22Rv1 (cell line): ENCODE measurements around the gene STRBP.

ENCODE experiments used
- ZFX ChIP-seq: fragments of 450-650 bp; IDR thresholded peaks from 2 replicates; pipeline ENCODE4 v1.6.1; 2017; ENCODE audit warnings: antibody characterized with exemption, borderline replicate concordance
- TF ChIP-seq, protein P1 (sequence below): fragments of 450-650 bp; IDR thresholded peaks from 2 replicates; pipeline ENCODE4 v1.5.1; 2017; ENCODE audit warnings: mild to moderate bottlenecking

DNA sequence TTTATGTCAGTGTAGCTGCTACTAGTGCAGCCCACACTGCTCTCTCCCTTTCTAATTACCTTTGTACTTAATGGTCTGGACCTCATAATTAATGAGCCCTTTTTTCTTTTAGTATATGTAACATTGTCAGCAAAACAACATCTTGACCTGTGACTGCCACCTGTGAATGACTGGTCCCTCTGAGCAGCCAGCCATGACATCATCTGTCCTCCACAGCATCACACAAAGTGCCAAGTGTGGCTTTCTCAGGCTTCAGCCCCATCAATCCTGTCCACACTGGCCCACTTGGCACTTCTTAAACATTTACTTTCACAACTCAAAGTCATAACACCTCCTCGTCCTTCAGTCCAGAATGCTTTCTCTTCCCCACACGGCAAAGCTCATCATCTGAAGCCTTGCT is 130.2 kb downstream of the STRBP start:
- TF ChIP-seq, protein P1, sequence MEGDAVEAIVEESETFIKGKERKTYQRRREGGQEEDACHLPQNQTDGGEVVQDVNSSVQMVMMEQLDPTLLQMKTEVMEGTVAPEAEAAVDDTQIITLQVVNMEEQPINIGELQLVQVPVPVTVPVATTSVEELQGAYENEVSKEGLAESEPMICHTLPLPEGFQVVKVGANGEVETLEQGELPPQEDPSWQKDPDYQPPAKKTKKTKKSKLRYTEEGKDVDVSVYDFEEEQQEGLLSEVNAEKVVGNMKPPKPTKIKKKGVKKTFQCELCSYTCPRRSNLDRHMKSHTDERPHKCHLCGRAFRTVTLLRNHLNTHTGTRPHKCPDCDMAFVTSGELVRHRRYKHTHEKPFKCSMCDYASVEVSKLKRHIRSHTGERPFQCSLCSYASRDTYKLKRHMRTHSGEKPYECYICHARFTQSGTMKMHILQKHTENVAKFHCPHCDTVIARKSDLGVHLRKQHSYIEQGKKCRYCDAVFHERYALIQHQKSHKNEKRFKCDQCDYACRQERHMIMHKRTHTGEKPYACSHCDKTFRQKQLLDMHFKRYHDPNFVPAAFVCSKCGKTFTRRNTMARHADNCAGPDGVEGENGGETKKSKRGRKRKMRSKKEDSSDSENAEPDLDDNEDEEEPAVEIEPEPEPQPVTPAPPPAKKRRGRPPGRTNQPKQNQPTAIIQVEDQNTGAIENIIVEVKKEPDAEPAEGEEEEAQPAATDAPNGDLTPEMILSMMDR, result no peak
- TF ChIP-seq ZFX, result no peak
